Thyroid gland (tissue), 4 donors: ENCODE results near the gene DEFB124. TPM values are rescaled to one million over a fixed set of nuclear protein-coding genes. Genes with fewer than 3 reads are reported as not detected.
A peak's percentile ranks its signal among the peaks of the same experiment; 100 is the strongest.
"Not testable (repeated sequence)": the region's sequence is repeated elsewhere in the genome, so short reads cannot be mapped to it uniquely, and the experiment has no call there.

Experiments
- DNase-seq, 2 donors: peaks; one replicate each; pipeline ENCODE4 v3.0.0-alpha.2; 2019
- H3K27ac ChIP-seq, 3 donors: fragments of 200-600 bp; sonication (generic); 1 replicate in 2 of 3; 2 replicates in 1 of 3; pipeline ENCODE4 v1.5.1; 2016 to 2019; ENCODE audit warnings: mild to moderate bottlenecking in 1 of 3, moderate library complexity in 1 of 3
- H3K27me3 ChIP-seq: fragments of 200-600 bp; sonication (generic); one replicate; pipeline ENCODE4 v1.5.1; 2019
- H3K36me3 ChIP-seq, 2 donors: fragments of 200-600 bp; sonication (generic); one replicate each; pipeline ENCODE4 v1.5.1; 2016 to 2019
- H3K4me1 ChIP-seq, 2 donors: fragments of 200-600 bp; sonication (generic); one replicate each; pipeline ENCODE4 v1.5.1; 2017 to 2019
- H3K4me3 ChIP-seq, 3 donors: fragments of 200-600 bp; sonication (generic); replicated peaks in 1 of 3; 1 replicate in 2 of 3; 2 replicates in 1 of 3; pipeline ENCODE4 v1.5.1; 2016; ENCODE audit warnings: mild to moderate bottlenecking in 1 of 3
- H3K9me3 ChIP-seq: fragments of 200-600 bp; sonication (generic); one replicate; pipeline ENCODE4 v1.5.1; 2017
- POLR2A ChIP-seq, 2 donors: fragments of 450-650 bp; IDR thresholded peaks; one replicate each; pipeline ENCODE4 v1.6.1; 2017; ENCODE audit warnings: antibody characterized with exemption in 2 of 2, mild to moderate bottlenecking in 2 of 2, moderate library complexity in 1 of 2
- WGBS, 2 donors: methylation state at CpG; one replicate each; pipeline ENCODE4 v1.1.5; 2017; 5-methylcytosine and 5-hydroxymethylcytosine counted together
- intact Hi-C: fragments of 100-400 bp; cut with DNase I; formaldehyde crosslinking; loops from one replicate; pipeline ENCODE4 v1.15.1; 2023
- total RNA-seq, 4 donors: library from RNA; depleted of rRNA; stranded (reverse); fragments of >200 nt; gene quantifications; one replicate each; pipeline ENCODE4 v1.2.3, GENCODE V29; 2016
- TF ChIP-seq, protein P1 (sequence below), 6 experiments: fragments of 200-600 bp in 3 of 6; fragments of 450-650 bp in 3 of 6; sonication (generic) in 3 of 6; IDR thresholded peaks; one replicate each; pipeline ENCODE4 v1.5.1; 2016 to 2019; ENCODE audit warnings: antibody characterized with exemption in 6 of 6, mild to moderate bottlenecking in 2 of 6, inconsistent platforms in 1 of 6, moderate library complexity in 1 of 6

Gene DEFB124, protein sequence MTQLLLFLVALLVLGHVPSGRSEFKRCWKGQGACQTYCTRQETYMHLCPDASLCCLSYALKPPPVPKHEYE
- not detected for total RNA-seq

DNA sequence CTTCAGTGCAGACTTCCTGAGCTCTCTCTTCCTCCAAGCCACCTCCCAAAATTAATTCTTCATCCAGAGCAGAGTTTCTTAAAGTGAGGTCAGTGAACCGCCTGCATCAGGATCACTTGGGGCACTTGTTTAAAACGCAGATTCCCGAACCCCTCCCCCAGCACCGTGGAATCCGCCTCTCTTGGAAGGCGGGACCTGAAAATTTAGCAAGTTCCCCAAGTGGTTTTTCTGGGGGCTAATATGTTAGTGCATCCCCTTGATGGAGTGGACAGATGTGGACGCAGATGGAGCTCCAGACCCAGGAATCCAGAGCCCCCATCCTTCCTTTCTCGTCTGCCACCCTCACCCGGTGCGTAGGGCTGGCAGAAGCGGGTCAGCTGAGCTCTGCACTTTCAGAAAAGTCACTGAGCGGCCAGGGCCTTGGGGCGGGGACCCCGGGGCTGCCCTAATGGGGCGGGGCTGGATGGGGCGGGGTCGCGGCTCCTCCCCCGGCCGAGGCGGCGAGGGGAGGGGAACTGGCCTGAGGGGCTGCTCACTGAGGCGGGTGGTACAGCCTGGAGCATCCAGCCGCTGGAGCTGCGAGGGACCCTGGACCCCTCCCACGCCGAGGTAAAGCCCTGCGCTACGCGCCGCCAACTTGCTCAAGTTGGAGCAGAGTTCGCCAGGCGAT lies at the start of gene DEFB124, which contains the start of gene REM1:
Gene DEFB124, minus strand, starts transcription at position 370 of the 670 bp plus-strand sequence. CDS start 2,114 bp downstream, outside the sequence.
Gene REM1, plus strand, starts transcription at position 531 of the 670 bp plus-strand sequence. CDS start 1,158 bp downstream, outside the sequence.
- Histone ChIP-seq H3K27ac (peak within 1 kb of the TSS in 2 of 3 donors; percentile 40 to 53), H3K4me3 (peak within 1 kb of the TSS in 1 of 3 donors; percentile 25), H3K36me3 (no peaks in the 10 kb centered on the region), H3K9me3 (no peaks in the 10 kb centered on the region), H3K27me3 (no peaks in the 10 kb centered on the region), H3K4me1 (peaks cover 7 to 17% of the 10 kb centered on the region in 2 donors)
- peak in 1 of 2 donors; percentile 5 for DNase-seq
- intact Hi-C loops, result no loop called here
- WGBS, 2 donors, result 5 to 11% methylated on average over 10 to 27 of the region's 33 CpGs
- TF ChIP-seq, protein P1, sequence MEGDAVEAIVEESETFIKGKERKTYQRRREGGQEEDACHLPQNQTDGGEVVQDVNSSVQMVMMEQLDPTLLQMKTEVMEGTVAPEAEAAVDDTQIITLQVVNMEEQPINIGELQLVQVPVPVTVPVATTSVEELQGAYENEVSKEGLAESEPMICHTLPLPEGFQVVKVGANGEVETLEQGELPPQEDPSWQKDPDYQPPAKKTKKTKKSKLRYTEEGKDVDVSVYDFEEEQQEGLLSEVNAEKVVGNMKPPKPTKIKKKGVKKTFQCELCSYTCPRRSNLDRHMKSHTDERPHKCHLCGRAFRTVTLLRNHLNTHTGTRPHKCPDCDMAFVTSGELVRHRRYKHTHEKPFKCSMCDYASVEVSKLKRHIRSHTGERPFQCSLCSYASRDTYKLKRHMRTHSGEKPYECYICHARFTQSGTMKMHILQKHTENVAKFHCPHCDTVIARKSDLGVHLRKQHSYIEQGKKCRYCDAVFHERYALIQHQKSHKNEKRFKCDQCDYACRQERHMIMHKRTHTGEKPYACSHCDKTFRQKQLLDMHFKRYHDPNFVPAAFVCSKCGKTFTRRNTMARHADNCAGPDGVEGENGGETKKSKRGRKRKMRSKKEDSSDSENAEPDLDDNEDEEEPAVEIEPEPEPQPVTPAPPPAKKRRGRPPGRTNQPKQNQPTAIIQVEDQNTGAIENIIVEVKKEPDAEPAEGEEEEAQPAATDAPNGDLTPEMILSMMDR (IDR thresholded peaks at IDR 0.05), result no peak
- TF ChIP-seq POLR2A (IDR thresholded peaks at IDR 0.05), result no peak

DNA sequence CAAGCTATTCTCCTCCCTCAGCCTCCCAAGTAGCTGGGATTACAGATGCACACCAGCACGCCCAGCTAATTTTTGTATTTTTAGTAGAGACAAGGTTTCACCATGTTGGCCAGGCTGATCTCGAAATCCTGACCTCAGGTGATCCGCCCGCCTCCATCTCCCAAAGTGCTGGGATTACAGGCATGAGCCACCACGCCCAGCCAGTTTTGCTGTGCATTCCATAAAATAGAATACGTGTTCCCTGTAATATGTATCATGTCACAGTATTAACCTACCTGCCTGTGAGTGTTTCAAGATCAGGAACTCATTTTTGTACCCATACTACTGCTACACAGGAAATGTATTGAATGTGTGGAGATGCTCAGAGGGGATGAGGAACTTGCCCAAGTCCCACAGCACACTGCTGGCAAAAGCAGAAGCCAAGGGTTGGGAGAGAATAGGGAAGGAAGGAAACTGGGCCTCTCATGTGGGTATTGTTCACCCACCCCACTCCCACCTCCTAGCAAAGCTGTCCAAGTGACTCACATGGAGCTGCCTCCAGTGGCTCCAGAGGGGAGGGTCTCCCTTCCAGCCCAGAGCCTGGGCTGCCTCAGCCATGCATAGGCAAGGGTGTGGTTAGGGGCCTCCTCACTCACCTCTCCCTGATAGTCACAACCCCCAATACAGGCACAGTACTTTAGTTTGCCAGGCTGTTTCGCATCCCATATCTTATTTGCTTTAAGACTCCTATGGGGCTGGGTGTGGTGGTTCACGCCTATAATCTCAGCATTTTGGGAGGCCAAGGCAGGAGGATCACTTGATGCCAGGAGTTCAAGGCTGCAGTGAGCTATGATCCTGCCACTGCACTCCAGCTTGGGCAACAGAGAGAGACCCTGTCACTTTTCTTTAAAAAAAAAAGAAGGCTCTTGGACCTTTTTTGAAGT lies 48.7 kb upstream of the DEFB124 start:
- Histone ChIP-seq H3K27ac (no peak overlapping the region), H3K4me1 (peaks cover 0 to 28% of the 10 kb centered on the region in 2 donors), H3K4me3 (no peak overlapping the region), H3K9me3 (no peaks in the 10 kb centered on the region), H3K36me3 (peaks cover 12 to 16% of the 10 kb centered on the region in 2 donors), H3K27me3 (no peaks in the 10 kb centered on the region)
- intact Hi-C loops, result no loop called here
- DNase-seq, result no peak
- 84 to 85% methylated on average over 8 of the region's 8 CpGs for WGBS, 2 donors
- TF ChIP-seq POLR2A (IDR thresholded peaks at IDR 0.05), result no peak
- TF ChIP-seq, protein P1 (IDR thresholded peaks at IDR 0.05), result no peak

DNA sequence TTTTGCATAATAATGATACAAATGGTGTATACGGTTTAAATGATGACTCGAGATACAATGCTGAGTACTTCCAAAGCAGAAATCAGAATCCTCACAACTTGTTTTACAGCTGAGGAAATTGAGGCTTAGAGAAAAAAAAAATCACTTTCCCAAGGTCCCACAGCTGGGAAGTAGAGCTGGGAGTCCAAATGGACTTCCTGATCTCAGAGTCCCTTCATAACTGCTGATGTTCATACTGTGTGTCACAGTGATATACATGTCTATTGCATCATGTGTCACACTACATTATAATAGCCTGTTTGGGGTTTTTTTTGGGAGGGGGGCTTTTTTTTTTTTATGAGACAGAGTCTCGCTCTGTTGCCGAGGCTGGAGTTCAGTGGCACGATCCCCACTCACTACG lies 47.8 kb upstream of the DEFB124 start:
- Histone ChIP-seq H3K4me3 (no peak overlapping the region), H3K27me3 (no peaks in the 10 kb centered on the region), H3K36me3 (peaks cover 5 to 7% of the 10 kb centered on the region in 2 donors), H3K9me3 (no peaks in the 10 kb centered on the region), H3K4me1 (peaks cover 0 to 36% of the 10 kb centered on the region in 2 donors), H3K27ac (no peak overlapping the region)
- intact Hi-C loops, result no loop called here
- no peak for DNase-seq
- WGBS, 2 donors, result 91% methylated on average over 6 of the region's 6 CpGs
- TF ChIP-seq, protein P1 (IDR thresholded peaks at IDR 0.05), result no peak
- no peak for TF ChIP-seq POLR2A (IDR thresholded peaks at IDR 0.05)

DNA sequence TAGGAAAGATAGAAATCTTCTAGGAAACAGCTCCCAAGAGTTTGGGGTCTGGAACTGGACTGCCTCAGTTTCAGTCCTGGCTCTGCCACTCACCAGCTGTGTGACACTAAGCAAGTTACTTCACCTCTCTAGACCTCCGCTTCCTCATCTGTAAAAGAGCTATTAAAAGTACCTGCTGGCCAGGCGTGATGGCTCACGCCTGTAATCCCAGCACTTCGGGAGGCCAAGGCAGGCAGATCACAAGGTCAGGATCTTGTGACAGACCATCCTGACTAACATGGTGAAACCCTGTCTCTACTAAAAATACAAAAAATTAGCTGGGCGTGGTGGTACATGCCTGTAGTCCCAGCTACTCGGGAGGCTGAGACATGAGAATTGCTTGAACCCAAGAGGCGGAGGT lies 46.3 kb upstream of the DEFB124 start:
- H3K4me3 ChIP-seq, H3K27ac ChIP-seq, H3K36me3 ChIP-seq, intact Hi-C loops, H3K27me3 ChIP-seq, DNase-seq, H3K9me3 ChIP-seq: not testable (repeated sequence)
- WGBS, 2 donors, result 82 to 91% methylated on average over 7 of the region's 7 CpGs
- H3K4me1 ChIP-seq, result peaks cover 11 to 51% of the 10 kb centered on the region in 2 donors

DNA sequence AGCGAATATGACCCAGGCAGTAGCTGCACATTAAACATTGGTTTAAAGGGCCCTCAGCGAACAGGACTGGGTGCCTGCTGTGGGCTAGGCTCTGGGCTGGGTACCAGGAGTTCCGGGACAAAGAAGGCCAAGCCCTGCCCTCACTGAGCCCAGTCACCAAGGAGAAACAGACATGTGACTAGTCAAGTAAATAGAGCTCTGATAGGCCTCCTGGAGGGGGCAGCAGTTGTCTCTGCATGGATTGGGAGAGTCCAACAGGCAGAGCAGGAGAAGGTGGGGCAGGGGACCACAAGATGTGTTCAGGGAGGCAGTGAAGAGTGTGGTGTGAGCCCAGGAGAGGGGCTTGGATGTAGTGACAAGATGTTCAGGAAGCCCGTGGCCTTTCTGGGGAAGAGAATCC lies 42.4 kb upstream of the DEFB124 start:
- no peak for TF ChIP-seq POLR2A (IDR thresholded peaks at IDR 0.05)
- TF ChIP-seq, protein P1 (IDR thresholded peaks at IDR 0.05), result peak in 4 of 6 experiments; percentile 11 to 21 (median 16)
- H3K27me3 ChIP-seq, result no peaks in the 10 kb centered on the region
- WGBS, 2 donors, result 68 to 73% methylated on average over 4 of the region's 4 CpGs
- intact Hi-C loops, result no loop called here
- H3K4me3 ChIP-seq, result no peak overlapping the region
- H3K36me3 ChIP-seq, result no peaks in the 10 kb centered on the region
- H3K4me1 ChIP-seq, result peaks cover 27 to 54% of the 10 kb centered on the region in 2 donors
- H3K27ac ChIP-seq, result no peak overlapping the region
- no peaks in the 10 kb centered on the region for H3K9me3 ChIP-seq
- peak; percentile 41 to 58 for DNase-seq
